Fibroblast of lung (primary cell): ENCODE data around the gene NOVA2.

Experiments used
- CTCF ChIP-seq, 2 donors: IDR thresholded peaks in 1 of 2; conservative IDR thresholded peaks in 1 of 2; 1 replicate in 1 of 2; 2 replicates in 1 of 2; pipeline ENCODE4 v1.5.1; 2011 to 2012; ENCODE audit warnings: low read length in 2 of 2, control low read depth in 1 of 2, inconsistent platforms in 1 of 2, low read depth in 1 of 2, mild to moderate bottlenecking in 1 of 2
- EZH2 ChIP-seq: IDR thresholded peaks from 2 replicates; pipeline ENCODE4 v1.5.1; 2012; ENCODE audit warnings: low read length, control low read depth, mild to moderate bottlenecking; ENCODE audit errors: missing control alignments

- TF ChIP-seq EZH2: no peak
- no peak for TF ChIP-seq CTCF (conservative IDR thresholded peaks at IDR 0.05 in 1 of 2, IDR thresholded peaks at IDR 0.05 in 1 of 2; ENCODE audit: low read depth in 1 of 2, low read length in 2 of 2)
These were observed at the start of gene NOVA2 for GRCh38 chr19:45973553-45974338.
